LNCAP (cell line): ENCODE measurements around the gene PBX2.

Experiments
- TF ChIP-seq, protein P1 (sequence below): fragments of 450-650 bp; IDR thresholded peaks from 2 replicates; pipeline ENCODE4 v1.5.1; 2017; ENCODE audit warnings: mild to moderate bottlenecking

The PBX2 gene, protein sequence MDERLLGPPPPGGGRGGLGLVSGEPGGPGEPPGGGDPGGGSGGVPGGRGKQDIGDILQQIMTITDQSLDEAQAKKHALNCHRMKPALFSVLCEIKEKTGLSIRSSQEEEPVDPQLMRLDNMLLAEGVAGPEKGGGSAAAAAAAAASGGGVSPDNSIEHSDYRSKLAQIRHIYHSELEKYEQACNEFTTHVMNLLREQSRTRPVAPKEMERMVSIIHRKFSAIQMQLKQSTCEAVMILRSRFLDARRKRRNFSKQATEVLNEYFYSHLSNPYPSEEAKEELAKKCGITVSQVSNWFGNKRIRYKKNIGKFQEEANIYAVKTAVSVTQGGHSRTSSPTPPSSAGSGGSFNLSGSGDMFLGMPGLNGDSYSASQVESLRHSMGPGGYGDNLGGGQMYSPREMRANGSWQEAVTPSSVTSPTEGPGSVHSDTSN

DNA sequence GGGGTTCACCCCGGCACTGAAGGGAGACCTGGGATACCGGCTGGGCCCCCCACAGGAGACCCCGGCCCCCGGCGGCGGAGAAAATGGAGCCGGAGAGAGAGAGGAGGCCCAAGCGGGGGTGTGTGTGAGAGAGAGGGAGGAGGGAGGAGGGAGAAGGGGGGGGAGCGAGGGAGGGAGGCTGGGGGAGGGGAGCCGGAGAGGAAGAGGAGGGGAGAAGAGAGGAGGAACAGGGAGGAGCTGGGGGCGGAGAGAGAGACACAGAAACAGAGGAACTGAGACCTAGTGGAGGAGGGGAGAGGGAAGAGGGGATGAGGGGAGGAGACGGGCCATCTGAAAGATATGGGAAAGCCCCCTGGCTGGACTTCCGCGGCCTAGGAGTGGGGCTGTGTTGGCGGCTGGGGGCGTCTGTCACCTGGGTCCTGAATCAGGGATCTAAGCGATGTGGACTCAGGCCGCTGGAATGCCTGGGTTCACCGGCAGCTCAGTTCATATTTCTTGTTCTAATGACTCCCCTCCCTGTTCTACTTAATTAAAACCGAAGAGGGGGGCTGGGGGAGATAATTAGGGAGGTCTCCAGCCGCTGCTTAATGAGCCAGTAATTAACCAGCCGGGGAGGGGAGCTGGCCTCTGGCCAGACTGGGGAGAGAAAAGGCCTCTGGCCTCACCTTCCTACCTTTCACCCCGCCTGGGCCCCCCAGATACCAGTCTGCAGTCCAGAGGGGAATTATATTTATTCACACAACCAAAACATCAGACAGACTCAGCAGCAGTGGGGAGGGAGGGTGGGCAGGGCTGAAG, at the start of gene PBX2:
Gene PBX2, minus strand, starts transcription at position 149 of the 798 bp plus-strand sequence. CDS start 287 bp downstream, outside the sequence.
- TF ChIP-seq, protein P1, sequence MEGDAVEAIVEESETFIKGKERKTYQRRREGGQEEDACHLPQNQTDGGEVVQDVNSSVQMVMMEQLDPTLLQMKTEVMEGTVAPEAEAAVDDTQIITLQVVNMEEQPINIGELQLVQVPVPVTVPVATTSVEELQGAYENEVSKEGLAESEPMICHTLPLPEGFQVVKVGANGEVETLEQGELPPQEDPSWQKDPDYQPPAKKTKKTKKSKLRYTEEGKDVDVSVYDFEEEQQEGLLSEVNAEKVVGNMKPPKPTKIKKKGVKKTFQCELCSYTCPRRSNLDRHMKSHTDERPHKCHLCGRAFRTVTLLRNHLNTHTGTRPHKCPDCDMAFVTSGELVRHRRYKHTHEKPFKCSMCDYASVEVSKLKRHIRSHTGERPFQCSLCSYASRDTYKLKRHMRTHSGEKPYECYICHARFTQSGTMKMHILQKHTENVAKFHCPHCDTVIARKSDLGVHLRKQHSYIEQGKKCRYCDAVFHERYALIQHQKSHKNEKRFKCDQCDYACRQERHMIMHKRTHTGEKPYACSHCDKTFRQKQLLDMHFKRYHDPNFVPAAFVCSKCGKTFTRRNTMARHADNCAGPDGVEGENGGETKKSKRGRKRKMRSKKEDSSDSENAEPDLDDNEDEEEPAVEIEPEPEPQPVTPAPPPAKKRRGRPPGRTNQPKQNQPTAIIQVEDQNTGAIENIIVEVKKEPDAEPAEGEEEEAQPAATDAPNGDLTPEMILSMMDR = no peak

DNA sequence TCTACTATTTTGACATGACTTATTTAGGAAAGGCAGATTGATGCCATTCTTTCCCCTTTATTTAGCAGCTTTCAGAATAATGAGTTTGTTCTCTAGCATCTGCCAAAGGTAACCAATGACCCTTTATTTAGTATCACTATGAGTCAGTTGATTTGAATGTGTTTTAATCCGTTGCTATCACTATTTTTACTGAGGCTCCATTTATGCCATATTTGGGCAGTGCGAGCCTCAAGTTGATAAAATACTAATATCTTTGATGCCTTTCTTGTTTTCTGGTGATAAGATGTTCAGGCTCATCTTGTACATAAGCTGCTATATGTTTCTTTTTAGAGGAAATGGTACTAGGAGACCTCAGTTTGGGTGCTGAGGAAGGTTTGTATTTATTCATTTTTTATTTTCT, 49.5 kb upstream of the PBX2 start:
- TF ChIP-seq, protein P1 = no peak

DNA sequence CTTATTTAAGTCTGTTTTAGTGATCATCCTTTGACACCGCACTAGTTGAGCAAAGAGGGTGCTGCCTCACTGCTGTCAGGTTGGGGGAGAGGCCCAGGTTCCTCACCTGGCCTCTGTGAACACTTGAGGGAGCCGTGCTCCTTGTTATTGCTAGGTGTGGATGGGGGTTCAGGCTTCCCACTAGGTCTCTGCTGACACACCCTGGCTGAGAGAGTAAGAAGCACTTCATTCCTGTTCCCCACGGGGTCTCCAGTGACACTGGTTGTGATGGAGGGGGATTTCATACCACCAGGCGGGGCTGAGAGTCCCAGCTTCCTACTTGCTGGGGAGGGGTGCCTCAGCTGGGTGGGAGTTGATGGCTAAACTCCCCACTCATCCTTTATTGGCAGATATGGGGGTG, 44.9 kb upstream of the PBX2 start:
- TF ChIP-seq, protein P1 = no peak

DNA sequence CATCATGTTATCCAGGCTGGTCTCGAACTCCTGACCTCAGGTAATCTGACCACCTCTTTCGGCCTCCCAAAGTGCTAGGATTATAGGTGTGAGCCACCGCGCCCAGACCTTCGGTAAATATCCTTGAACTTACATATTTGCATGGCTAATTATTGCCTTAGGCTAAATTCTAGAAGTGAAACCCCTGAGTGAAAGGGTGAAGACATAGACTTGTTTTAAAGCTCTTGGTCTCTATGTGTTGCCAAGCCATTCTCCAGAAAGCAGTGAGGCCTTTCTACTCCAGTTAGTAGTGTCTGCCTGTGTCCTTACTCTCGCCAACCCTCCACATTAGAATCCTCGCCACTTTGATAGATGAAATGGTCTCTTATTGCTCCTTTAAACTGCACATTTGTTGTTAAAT, 36.4 kb upstream of the PBX2 start:
- TF ChIP-seq, protein P1 = no peak

DNA sequence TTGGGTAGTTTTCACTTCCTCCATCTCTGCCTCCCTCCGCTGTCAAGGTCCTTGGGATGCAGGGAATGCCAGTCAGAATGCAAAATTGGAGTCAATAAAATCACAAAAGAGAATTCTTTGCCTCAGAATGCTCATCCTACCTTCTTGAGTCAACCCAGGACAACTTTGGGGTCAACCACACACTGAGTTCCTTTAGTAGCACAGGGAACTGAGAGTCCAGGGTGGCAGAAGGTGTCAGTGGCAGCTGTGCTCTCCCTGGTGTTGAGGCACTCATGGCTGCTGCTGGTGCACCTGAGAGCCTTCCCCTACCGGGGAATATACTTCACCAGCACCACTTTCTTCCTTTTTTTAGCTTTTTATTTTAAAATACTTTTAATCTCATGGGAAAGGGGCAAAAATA, 34.7 kb upstream of the PBX2 start:
- TF ChIP-seq, protein P1 = no peak

DNA sequence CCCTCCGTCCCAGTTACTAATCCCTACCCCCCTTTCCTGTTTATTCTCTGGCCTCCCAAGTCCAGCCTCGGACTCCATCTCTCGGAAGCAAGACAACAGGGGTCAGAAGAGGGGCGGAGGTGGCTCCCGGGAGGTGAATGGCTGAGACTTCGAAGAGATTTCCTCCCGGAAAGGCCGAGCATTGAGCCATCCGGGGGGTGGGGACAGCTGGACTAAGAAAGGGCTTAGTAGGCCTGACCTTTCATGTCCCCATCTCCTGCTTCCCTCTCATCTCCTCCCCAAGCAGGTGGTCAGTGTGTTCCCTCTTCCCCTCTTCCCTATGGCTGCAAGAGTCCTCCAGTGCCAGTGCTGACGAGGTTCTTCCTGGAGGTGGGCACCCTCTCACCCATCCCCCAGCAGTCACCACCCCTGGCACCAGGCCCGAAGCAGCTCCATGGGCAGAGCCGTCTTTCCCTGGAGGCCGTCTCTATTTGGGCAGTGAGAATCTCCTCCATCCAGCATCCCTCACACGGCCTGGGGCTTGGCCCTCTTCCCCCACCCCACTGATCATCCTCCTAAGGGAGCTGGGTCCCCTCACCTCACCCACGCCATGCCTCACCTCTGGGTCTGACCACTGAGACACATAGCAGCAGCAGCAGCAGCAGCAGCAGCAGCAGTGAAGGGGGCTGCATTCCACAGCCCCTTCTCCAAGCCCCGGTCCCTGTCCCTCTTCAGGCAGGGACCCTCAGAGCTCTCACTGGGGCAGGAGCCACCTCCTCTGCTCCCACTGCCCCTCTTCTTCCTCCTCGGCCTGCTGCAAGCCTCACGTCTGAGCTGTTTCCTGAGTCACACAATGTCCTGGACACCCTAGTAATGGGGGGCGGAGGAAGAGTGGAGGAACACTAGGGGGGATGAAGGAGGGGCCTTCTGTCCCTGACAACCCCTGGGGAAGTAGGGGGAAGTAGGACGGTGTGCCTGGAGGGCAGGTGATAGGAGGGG, 33.5 kb upstream of the PBX2 start, which contains the start of gene NOTCH4:
Gene NOTCH4, minus strand, starts transcription at position 810 of the 978 bp plus-strand sequence. Its CDS starts 139 bp downstream, at position 671.
- TF ChIP-seq, protein P1 = no peak
